ENCODE measurements around the gene INHBC. TPM values are rescaled to one million over a fixed set of nuclear protein-coding genes. Genes with fewer than 3 reads are reported as not detected.

INHBC gene
- total RNA-seq, 4 donors from 2014 or later, result not detected

DNA sequence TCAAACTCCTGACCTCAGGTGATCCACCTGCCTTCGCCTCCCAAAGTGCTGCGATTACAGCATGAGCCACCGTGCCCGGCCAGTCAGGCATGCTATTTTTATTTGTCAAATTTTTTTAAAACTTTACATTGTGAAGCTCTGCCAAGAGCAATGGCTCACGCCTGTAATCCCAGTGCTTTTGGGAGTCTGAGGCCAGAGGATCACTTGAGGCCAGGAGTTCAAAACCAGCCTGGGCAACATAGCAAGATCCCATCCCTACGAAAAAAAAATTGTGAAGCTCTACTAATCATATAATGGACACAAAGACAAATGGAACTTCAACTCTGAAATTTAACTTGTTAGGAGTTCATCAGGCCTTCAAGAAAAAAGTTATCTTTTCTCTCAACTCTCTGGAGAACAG, 5.6 kb upstream of the INHBC start:
- Histone ChIP-seq H3K27me3 (no peaks in the 10 kb centered on the region), H3K27ac (peak overlapping the region in 3 of 4 donors; percentile 97 to 98 (median 98)), H3K4me3 (no peak overlapping the region), H3K4me1 (peaks cover 0 to 21% (median 5%) of the 10 kb centered on the region in 3 donors), H3K36me3 (peaks cover 0 to 9% of the 10 kb centered on the region in 2 donors), H3K9me3 (no peaks in the 10 kb centered on the region)
- TF ChIP-seq EP300 (IDR thresholded peaks at IDR 0.05) (no peak), POLR2AphosphoS5 (IDR thresholded peaks at IDR 0.05) (no peak), POLR2A (IDR thresholded peaks at IDR 0.05) (no peak), CTCF (IDR thresholded peaks at IDR 0.05) (no peak)
- no peak for ATAC-seq
- WGBS, 2 donors (ENCODE audit: low coverage in 1 of 2), result 49 to 77% methylated on average over 3 to 5 of the region's 6 CpGs

- no peak for TF ChIP-seq POLR2AphosphoS5 (IDR thresholded peaks at IDR 0.05)
- no peak for TF ChIP-seq POLR2A (IDR thresholded peaks at IDR 0.05)
- TF ChIP-seq CTCF (IDR thresholded peaks at IDR 0.05), result no peak
- no peak for TF ChIP-seq EP300 (IDR thresholded peaks at IDR 0.05)
- Histone ChIP-seq H3K27me3 (no peaks in the 10 kb centered on the region), H3K27ac (peak overlapping the region; percentile 90 to 98 (median 98)), H3K36me3 (peaks cover 0 to 9% of the 10 kb centered on the region in 2 donors), H3K4me3 (peak overlapping the region; percentile 84 to 87), H3K4me1 (peaks cover 0 to 21% (median 5%) of the 10 kb centered on the region in 3 donors), H3K9me3 (no peaks in the 10 kb centered on the region)
- ATAC-seq, result no peak
- 6 to 14% methylated on average over 5 to 6 of the region's 9 CpGs for WGBS, 2 donors (ENCODE audit: low coverage in 1 of 2)
These were observed 5.0 kb upstream of the INHBC start for GRCh38 chr12:57429473-57430111.

DNA sequence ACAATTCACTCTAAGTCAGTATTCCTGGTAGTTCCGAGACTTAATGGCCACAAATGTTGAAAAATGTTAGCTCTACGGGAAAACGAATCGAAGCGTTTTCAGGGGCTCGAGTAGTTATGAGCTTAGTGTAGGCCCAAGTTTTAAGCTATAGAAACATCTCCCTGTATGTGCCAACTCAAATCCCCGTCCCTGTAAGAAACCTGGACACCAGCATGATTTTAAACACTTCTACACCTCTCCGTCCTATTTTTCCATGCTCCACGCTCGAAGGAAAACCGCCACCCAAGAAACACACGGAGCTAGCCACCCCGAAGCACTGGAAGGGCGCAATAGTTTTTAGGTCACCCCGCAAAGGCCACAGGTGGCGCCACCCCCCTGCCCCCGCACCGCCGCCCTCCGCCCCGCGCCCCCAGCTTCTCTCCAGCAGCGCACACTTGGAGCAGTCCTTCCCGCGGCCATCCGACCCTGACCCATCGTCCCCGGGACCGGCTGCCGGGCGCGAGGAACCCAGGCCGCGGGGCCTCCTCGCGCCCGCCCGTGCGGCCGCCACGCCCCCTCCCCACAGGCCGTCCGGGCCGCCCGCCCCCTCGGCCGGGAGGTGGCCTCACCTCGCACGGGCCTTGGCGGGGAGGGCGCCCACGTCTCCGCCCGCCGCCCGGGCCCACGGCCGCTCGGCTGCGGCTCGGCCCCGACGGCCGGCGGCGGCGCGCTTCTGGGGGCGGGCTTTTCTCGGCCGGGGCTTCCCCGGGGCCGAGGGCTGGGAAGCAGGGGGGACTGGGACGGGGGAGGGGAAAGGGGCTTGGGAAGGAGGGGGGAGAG, 4.3 kb upstream of the INHBC start:
- peak; percentile 83 for ATAC-seq
- Histone ChIP-seq H3K27ac (peak overlapping the region; percentile 90 to 98 (median 98)), H3K9me3 (no peaks in the 10 kb centered on the region), H3K27me3 (no peaks in the 10 kb centered on the region), H3K36me3 (peaks cover 0 to 7% of the 10 kb centered on the region in 2 donors), H3K4me1 (peaks cover 0 to 21% (median 5%) of the 10 kb centered on the region in 3 donors), H3K4me3 (peak overlapping the region; percentile 84 to 87)
- TF ChIP-seq POLR2AphosphoS5 (IDR thresholded peaks at IDR 0.05), result no peak
- peak in 1 of 4 experiments; percentile 40 for TF ChIP-seq CTCF (IDR thresholded peaks at IDR 0.05)
- TF ChIP-seq EP300 (IDR thresholded peaks at IDR 0.05), result no peak
- no peak for TF ChIP-seq POLR2A (IDR thresholded peaks at IDR 0.05)
- WGBS, 2 donors (ENCODE audit: low coverage in 1 of 2), result 0% methylated on average over 7 to 13 of the region's 74 CpGs

DNA sequence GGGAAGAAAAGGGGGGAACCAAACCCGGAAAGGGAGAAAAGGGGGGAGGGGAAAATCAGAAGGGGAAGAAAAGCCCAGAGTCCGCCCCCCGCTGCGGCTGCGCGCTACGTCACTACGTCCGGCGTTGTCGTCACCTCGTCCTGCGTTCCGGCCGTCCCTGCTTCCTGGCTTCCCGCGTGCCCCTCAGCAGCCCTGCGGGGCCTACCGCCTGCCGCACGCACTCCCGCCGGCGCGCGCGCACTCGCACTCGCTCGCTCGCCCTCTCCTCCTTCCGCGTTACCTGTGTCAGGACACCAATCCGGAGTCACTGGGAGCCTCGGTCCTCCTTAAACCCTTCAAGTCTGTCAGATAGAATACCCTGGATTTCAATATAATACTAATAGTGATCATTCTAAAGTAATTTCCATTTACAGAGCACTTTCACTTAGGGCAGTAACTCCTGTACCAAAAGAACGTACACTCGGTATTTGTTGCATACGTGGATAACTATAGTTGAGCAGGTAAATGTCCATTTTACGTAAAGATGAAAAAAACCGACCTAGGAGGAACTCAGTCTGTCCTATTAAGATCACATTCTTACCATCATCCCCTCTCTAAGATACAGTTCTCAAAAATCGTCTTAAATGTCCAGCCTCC, 3.5 kb upstream of the INHBC start, which contains the start of gene R3HDM2:
TSS of gene R3HDM2 (minus strand) at position 113 of the 636 bp plus-strand sequence. CDS start 120,615 bp downstream, outside the sequence.
- Histone ChIP-seq H3K27me3 (no peaks in the 10 kb centered on the region), H3K27ac (peak within 1 kb of the TSS; percentile 90 to 98 (median 98)), H3K4me1 (peaks cover 0 to 21% (median 5%) of the 10 kb centered on the region in 3 donors), H3K36me3 (no peaks in the 10 kb centered on the region), H3K4me3 (peak within 1 kb of the TSS; percentile 84 to 87), H3K9me3 (no peaks in the 10 kb centered on the region)
- peak; percentile 99 for ATAC-seq
- peak; percentile 97 for TF ChIP-seq POLR2AphosphoS5 (IDR thresholded peaks at IDR 0.05)
- peak; percentile 88 to 92 for TF ChIP-seq POLR2A (IDR thresholded peaks at IDR 0.05)
- no peak for TF ChIP-seq EP300 (IDR thresholded peaks at IDR 0.05)
- TF ChIP-seq CTCF (IDR thresholded peaks at IDR 0.05), result peak in 1 of 4 experiments; percentile 3
- WGBS, 2 donors (ENCODE audit: low coverage in 1 of 2), result 4 to 6% methylated on average over 11 to 15 of the region's 41 CpGs
